K562 (cell line): ENCODE results near the gene NOL4L. TPM values are rescaled to one million over a fixed set of nuclear protein-coding genes. Genes with fewer than 3 reads are reported as not detected.
A peak's percentile ranks its signal among the peaks of the same experiment; 100 is the strongest.

Experiments
- ATAC-seq: fragments of 200-7000 bp; cut with Tn5 transposase; 3 replicates; pipeline ENCODE4 v1.9.1; 2020; ENCODE audit warnings: moderate library complexity
- BruUV-seq: library from RNA; stranded (reverse); fragments of 400-500 nt; replicated peaks from 2 replicates; lab custom pipeline; 2021; lab: Mats Ljungman, UMichigan
- CTCF ChIA-PET: fragments of 300-600 bp; formaldehyde crosslinking; extraction: SDS; loops from one replicate; lab custom pipeline; 2021; ENCODE audit warnings: low intra/inter-chr PET ratio; lab: Yijun Ruan, JAX
- POLR2A ChIA-PET: fragments of 300-600, 350-650 bp; sonication (Branson Sonifier 250); formaldehyde crosslinking; extraction: SDS; loops from one replicate; lab custom pipeline; 2021; ENCODE audit warnings: antibody characterized with exemption, inconsistent platforms; lab: Yijun Ruan, JAX
- DNase-seq, 4 experiments: peaks; one replicate each; pipeline versions ENCODE4 v3.0.0 to v3.0.0-alpha.2; 2011 to 2018; ENCODE audit warnings: low spot score in 3 of 4, mixed read lengths in 3 of 4; ENCODE audit errors: extremely low read depth in 1 of 4
- FAIRE-seq: peaks from 2 replicates; lab custom pipeline; 2011; peaks lifted over from hg19 to GRCh38; lab: Jason Lieb, UNC
- H2AFZ ChIP-seq: 2 replicates; pipeline ENCODE4 v1.6.0; 2011; ENCODE audit warnings: low read depth, low read length, control low read depth, inconsistent platforms
- H3K27ac ChIP-seq: fragments of 200-600 bp; 3 replicates; pipeline ENCODE4 v1.8.0; 2011; ENCODE audit warnings: low read depth, mild to moderate bottlenecking, control low read depth, inconsistent platforms, low read length, moderate library complexity, mixed read lengths; ENCODE audit errors: extremely low read depth
- H3K27me3 ChIP-seq, 2 experiments: fragments of 300-600 bp in 1 of 2; 2 replicates in 1 of 2; 3 replicates in 1 of 2; pipeline versions ENCODE4 v1.6.0 to v1.8.0; 2011; ENCODE audit warnings: inconsistent platforms in 2 of 2, low read length in 2 of 2, mild to moderate bottlenecking in 1 of 2, mixed read lengths in 1 of 2, moderate library complexity in 1 of 2; ENCODE audit not compliant: control insufficient read depth in 2 of 2, insufficient read depth in 2 of 2
- H3K36me3 ChIP-seq: fragments of 300-600 bp; 3 replicates; pipeline ENCODE4 v1.8.0; 2011; ENCODE audit warnings: mild to moderate bottlenecking, low read length, inconsistent platforms; ENCODE audit not compliant: control insufficient read depth, insufficient read depth
- H3K4me1 ChIP-seq, 2 experiments: fragments of 200-600 bp in 1 of 2; replicated peaks in 1 of 2; 2 replicates in 1 of 2; 3 replicates in 1 of 2; pipeline versions ENCODE4 v1.5.1 to v1.8.0; 2011; ENCODE audit warnings: inconsistent platforms in 2 of 2, low read length in 2 of 2, mild to moderate bottlenecking in 1 of 2, mixed read lengths in 1 of 2, moderate library complexity in 1 of 2; ENCODE audit not compliant: control insufficient read depth in 2 of 2, insufficient read depth in 2 of 2
- H3K4me2 ChIP-seq: 2 replicates; pipeline ENCODE4 v1.6.1; 2011; ENCODE audit warnings: low read length, control low read depth, inconsistent platforms, mixed read lengths; ENCODE audit not compliant: insufficient read depth
- H3K4me3 ChIP-seq: fragments of 200-600 bp; sonication (generic), shearing (Covaris generic); 2 replicates; pipeline ENCODE4 v1.5.1; 2016; ENCODE audit warnings: control low read depth, inconsistent platforms
- H3K79me2 ChIP-seq: fragments of 200-600 bp; 3 replicates; pipeline ENCODE4 v1.8.0; 2011; ENCODE audit warnings: low read length, inconsistent platforms; ENCODE audit not compliant: control insufficient read depth, insufficient read depth
- H3K9ac ChIP-seq, 2 experiments: 2 replicates each; pipeline versions ENCODE4 v1.6.0 to v1.6.1; 2011; ENCODE audit warnings: low read depth in 2 of 2, low read length in 2 of 2, control low read depth in 1 of 2, inconsistent platforms in 1 of 2, mild to moderate bottlenecking in 1 of 2, mixed read lengths in 1 of 2; ENCODE audit not compliant: insufficient read depth in 1 of 2
- H3K9me1 ChIP-seq: one replicate; pipeline ENCODE4 v1.6.0; 2011; ENCODE audit warnings: inconsistent platforms, mild to moderate bottlenecking, low read length, moderate library complexity; ENCODE audit not compliant: control insufficient read depth, insufficient read depth
- H3K9me3 ChIP-seq: replicated peaks from 2 replicates; pipeline ENCODE4 v1.5.1; 2011; ENCODE audit warnings: low read depth, low read length, inconsistent platforms; ENCODE audit not compliant: control insufficient read depth, insufficient read depth
- H4K20me1 ChIP-seq: replicated peaks from 2 replicates; pipeline ENCODE4 v1.6.1; 2011; ENCODE audit warnings: low read length, inconsistent platforms, mixed read lengths; ENCODE audit not compliant: control insufficient read depth, insufficient read depth
- BDP1 ChIP-seq: IDR thresholded peaks from 3 replicates; pipeline ENCODE4 v1.6.1; 2011; ENCODE audit not compliant: insufficient read length, insufficient read depth
- DACH1 ChIP-seq: fragments of 450-650 bp; IDR thresholded peaks from 2 replicates; pipeline ENCODE4 v1.6.1; 2018; ENCODE audit not compliant: partially characterized antibody
- E2F3 ChIP-seq: fragments of 250-450 bp; sonication (Bioruptor Pico); IDR thresholded peaks from 2 replicates; pipeline ENCODE4 v1.4.0; 2020; ENCODE audit warnings: mild to moderate bottlenecking
- PHTF2 ChIP-seq: fragments of 250-450 bp; sonication (Bioruptor Pico); IDR thresholded peaks from 2 replicates; pipeline ENCODE4 v1.5.0; 2021; ENCODE audit warnings: mild to moderate bottlenecking
- PML ChIP-seq: IDR thresholded peaks from 2 replicates; pipeline ENCODE4 v1.6.1; 2012; ENCODE audit warnings: low read length, inconsistent platforms
- SMARCC2 ChIP-seq: fragments of 450-650 bp; IDR thresholded peaks from 2 replicates; pipeline ENCODE4 v1.6.1; 2017; ENCODE audit warnings: antibody characterized with exemption, moderate library complexity, mild to moderate bottlenecking, low read depth
- TRIM28 ChIP-seq: fragments of 450-650 bp; IDR thresholded peaks from 2 replicates; pipeline ENCODE4 v1.6.1; 2017
- WGBS: fragments of 100-300 bp; shearing (Covaris generic); methylation state at CpG from one replicate; pipeline ENCODE4 v1.1.6; 2016; ENCODE audit warnings: low coverage, mixed read lengths; ENCODE audit not compliant: insufficient coverage; ENCODE audit errors: missing lambda C conversion rate; 5-methylcytosine and 5-hydroxymethylcytosine counted together
- in situ Hi-C: fragments of 300-500 bp; cut with MboI; formaldehyde crosslinking; loops from 4 replicates; pipeline ENCODE4 v1.15.0; 2018; ENCODE audit warnings: inconsistent platforms, mixed read lengths
- intact Hi-C: fragments of 100-400 bp; cut with micrococcal nuclease; formaldehyde crosslinking; loops from 2 replicates; pipeline ENCODE4 v1.14.2; 2022
- polyA plus RNA-seq, 8 experiments: library from polyadenylated mRNA; depleted of rRNA in 4 of 8; stranded (reverse) in 5 of 8; unstranded in 3 of 8; fragments of >200 nt; fragmentation: Nextera tagmentation in 2 of 8; fragmentation: Illumina TruSeq in 1 of 8; extraction: Ambion mirVana in 2 of 8; extraction: Trizol in 1 of 8; gene quantifications; 2 replicates each; pipeline versions ENCODE4 v1.2.1 to v1.2.3, GENCODE V29; 2011 to 2014; ENCODE audit warnings: inconsistent platforms in 1 of 8, missing spikeins in 1 of 8
- total RNA-seq, 7 experiments: library from RNA; depleted of rRNA in 6 of 7; stranded (reverse); fragments of >200 nt in 6 of 7; fragmentation: Illumina TruSeq in 2 of 7; extraction: Trizol in 2 of 7; gene quantifications; 2 replicates each; pipeline versions ENCODE4 v1.2.1 to v1.2.3, GENCODE V29; 2011 to 2021; ENCODE audit warnings: low replicate concordance in 1 of 7
- TF ChIP-seq, protein P1 (sequence below): sonication (generic); formaldehyde crosslinking; IDR thresholded peaks from 2 replicates; pipeline ENCODE4 v1.8.1; 2023; ENCODE audit warnings: mild to moderate bottlenecking, missing genetic modification reagents

NOL4L gene
- total and polyA plus RNA-seq, 9 of the 15 experiments (the other 6 are each of a cell fraction or from before 2014, with no cell fraction given), result 5.1 to 36.2 (median 13.6) TPM

GRCh38 chr20:32468860-32469259 is 116.3 kb downstream of the NOL4L start:
- BruUV-seq, result no TSS peak
- CTCF ChIA-PET, result no interaction called here
- in situ Hi-C loops, result no loop called here

More at GRCh38 chr20:32468860-32469259, 116.3 kb downstream of the NOL4L start:
- H4K20me1 ChIP-seq, result peaks cover 11% of the 10 kb centered on the region
- no peak overlapping the region for H3K4me3 ChIP-seq
- peaks cover 52% of the 10 kb centered on the region for H3K79me2 ChIP-seq
- peak overlapping the region in 1 of 2 experiments; percentile 50; a peak in 2 of 4 replicates for H3K9ac ChIP-seq
- no peak overlapping the region for H3K27ac ChIP-seq
- no peaks in the 10 kb centered on the region for H3K27me3 ChIP-seq
- ATAC-seq, result no peak
- H3K4me1 ChIP-seq, result peaks cover 6 to 76% of the 10 kb centered on the region in 2 experiments; a peak in 4 of 5 replicates
- intact Hi-C loops, result no loop called here
- no peak overlapping the region for H3K4me2 ChIP-seq
- WGBS, result 84% methylated on average over 7 of the region's 7 CpGs
- peaks cover 83% of the 10 kb centered on the region; the same call in 2 of the 3 replicates for H3K36me3 ChIP-seq
- DNase-seq, result no peak
- H3K9me1 ChIP-seq, result no peaks in the 10 kb centered on the region
- POLR2A ChIA-PET, result no interaction called here
- no peaks in the 10 kb centered on the region for H3K9me3 ChIP-seq
- FAIRE-seq, result no peak
- TF ChIP-seq, protein P1, sequence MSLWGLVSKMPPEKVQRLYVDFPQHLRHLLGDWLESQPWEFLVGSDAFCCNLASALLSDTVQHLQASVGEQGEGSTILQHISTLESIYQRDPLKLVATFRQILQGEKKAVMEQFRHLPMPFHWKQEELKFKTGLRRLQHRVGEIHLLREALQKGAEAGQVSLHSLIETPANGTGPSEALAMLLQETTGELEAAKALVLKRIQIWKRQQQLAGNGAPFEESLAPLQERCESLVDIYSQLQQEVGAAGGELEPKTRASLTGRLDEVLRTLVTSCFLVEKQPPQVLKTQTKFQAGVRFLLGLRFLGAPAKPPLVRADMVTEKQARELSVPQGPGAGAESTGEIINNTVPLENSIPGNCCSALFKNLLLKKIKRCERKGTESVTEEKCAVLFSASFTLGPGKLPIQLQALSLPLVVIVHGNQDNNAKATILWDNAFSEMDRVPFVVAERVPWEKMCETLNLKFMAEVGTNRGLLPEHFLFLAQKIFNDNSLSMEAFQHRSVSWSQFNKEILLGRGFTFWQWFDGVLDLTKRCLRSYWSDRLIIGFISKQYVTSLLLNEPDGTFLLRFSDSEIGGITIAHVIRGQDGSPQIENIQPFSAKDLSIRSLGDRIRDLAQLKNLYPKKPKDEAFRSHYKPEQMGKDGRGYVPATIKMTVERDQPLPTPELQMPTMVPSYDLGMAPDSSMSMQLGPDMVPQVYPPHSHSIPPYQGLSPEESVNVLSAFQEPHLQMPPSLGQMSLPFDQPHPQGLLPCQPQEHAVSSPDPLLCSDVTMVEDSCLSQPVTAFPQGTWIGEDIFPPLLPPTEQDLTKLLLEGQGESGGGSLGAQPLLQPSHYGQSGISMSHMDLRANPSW (CRISPR knock-in tag), result no peak
- TF ChIP-seq TRIM28 (no peak), PML (no peak), SMARCC2 (no peak), DACH1 (no peak), PHTF2 (CRISPR knock-in tag) (no peak), BDP1 (no peak), E2F3 (CRISPR knock-in tag) (no peak)
- TF ChIP-seq, all 486 proteins: peak for 0
- H2AFZ ChIP-seq, result no peak overlapping the region
